Adipocyte (in vitro differentiated cells): ENCODE results near the gene CCL4L2.
"Not testable (repeated sequence)": the region's sequence is repeated elsewhere in the genome, so short reads cannot be mapped to it uniquely, and the experiment has no call there.

Experiments
- DNase-seq: peaks from one replicate; pipeline ENCODE4 v3.0.0-alpha.2; 2015; ENCODE audit warnings: low read depth
- H3K27me3 ChIP-seq: replicated peaks from 2 replicates; pipeline ENCODE4 v1.7.0; 2013; ENCODE audit warnings: mild to moderate bottlenecking, low read length, moderate library complexity; ENCODE audit not compliant: control insufficient read depth, insufficient read depth
- H3K36me3 ChIP-seq: 2 replicates; pipeline ENCODE4 v1.7.0; 2013; ENCODE audit warnings: low read length, mild to moderate bottlenecking, moderate library complexity; ENCODE audit not compliant: control insufficient read depth, insufficient read depth, severe bottlenecking
- H3K4me1 ChIP-seq: 2 replicates; pipeline ENCODE4 v1.7.0; 2013; ENCODE audit warnings: mild to moderate bottlenecking, low read length, moderate library complexity; ENCODE audit not compliant: control insufficient read depth, insufficient read depth
- H3K4me3 ChIP-seq: 2 replicates; pipeline ENCODE4 v1.7.0; 2013; ENCODE audit warnings: mild to moderate bottlenecking, low read length, moderate library complexity
- H3K9ac ChIP-seq: 2 replicates; pipeline ENCODE4 v1.7.0; 2013; ENCODE audit warnings: mild to moderate bottlenecking, low read length, moderate library complexity
- H3K9me3 ChIP-seq: 2 replicates; pipeline ENCODE4 v1.7.0; 2013; ENCODE audit warnings: mild to moderate bottlenecking, low read length, moderate library complexity; ENCODE audit not compliant: control insufficient read depth

The CCL4L2 gene

DNA sequence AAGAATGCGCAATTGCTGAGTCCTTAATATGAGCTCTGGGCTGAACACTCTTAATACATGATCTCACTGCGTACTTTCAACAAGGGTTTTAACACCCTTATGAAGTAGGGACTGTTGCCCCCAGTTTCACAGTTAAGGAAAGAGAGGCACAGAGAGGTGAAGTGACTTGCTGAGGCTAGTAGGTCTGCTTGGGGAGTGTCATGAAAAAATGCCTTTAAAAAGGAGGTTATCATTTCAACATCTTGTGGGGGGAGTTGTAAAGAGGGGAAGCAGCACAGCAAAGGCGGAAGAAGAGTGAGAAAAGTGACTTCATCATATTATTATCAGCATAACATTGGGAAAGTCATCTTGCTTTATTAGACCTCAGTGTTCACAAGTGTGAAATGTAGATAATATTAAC is 2.1 kb downstream of the CCL4L2 start:
- H3K9me3 ChIP-seq = no peaks in the 10 kb centered on the region
- no peaks in the 10 kb centered on the region for H3K4me1 ChIP-seq
- H3K4me3 ChIP-seq = no peak overlapping the region
- no peak overlapping the region for H3K9ac ChIP-seq
- no peaks in the 10 kb centered on the region for H3K36me3 ChIP-seq
- no peaks in the 10 kb centered on the region for H3K27me3 ChIP-seq
- DNase-seq = no peak

DNA sequence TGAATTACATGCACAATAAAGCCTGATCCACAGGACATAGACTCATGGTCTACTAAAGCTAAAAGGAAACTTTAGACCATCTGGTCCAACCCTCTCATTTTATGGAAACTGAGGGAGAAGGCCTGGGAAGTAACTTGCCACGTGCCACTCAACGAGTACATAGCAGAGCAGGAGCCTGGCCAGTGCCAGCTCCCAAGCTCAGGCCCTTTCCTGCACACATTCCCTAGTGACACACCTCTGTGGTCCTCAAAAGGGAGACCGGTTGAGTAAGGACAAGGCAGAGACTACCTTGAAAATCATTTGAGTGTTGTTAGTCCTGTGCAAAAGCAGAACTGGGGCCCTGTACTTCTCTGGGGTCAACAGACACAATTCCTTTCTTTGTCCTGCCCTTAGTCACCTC is 2.8 kb downstream of the CCL4L2 start:
- H3K36me3 ChIP-seq = no peaks in the 10 kb centered on the region
- H3K4me1 ChIP-seq = no peaks in the 10 kb centered on the region
- no peaks in the 10 kb centered on the region for H3K9me3 ChIP-seq
- H3K27me3 ChIP-seq = no peaks in the 10 kb centered on the region
- no peak overlapping the region for H3K9ac ChIP-seq
- H3K4me3 ChIP-seq = no peak overlapping the region
- no peak for DNase-seq

DNA sequence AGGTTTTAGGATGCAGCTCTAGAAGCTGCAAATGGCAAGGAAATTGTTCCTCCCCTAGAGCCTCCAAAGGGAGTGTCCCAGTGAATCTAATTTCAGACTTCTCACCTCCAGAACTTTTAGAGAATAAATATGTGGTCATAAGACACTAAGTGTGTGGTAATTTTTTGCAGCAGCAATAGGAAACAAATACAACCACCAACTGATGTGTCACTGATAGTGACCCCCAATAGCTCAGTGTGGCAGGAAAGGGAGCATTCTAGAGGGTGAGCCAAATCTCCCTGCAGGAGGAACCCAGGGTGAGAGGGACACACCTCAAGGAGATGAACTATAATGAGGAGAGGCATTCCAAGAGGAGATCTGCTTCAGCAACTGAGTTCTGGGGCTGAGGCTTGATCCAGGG is 4.1 kb downstream of the CCL4L2 start:
- no peak overlapping the region for H3K9ac ChIP-seq
- H3K4me1 ChIP-seq = no peaks in the 10 kb centered on the region
- no peaks in the 10 kb centered on the region for H3K9me3 ChIP-seq
- H3K36me3 ChIP-seq = no peaks in the 10 kb centered on the region
- H3K4me3 ChIP-seq = no peak overlapping the region
- H3K27me3 ChIP-seq = no peaks in the 10 kb centered on the region
- no peak for DNase-seq

DNA sequence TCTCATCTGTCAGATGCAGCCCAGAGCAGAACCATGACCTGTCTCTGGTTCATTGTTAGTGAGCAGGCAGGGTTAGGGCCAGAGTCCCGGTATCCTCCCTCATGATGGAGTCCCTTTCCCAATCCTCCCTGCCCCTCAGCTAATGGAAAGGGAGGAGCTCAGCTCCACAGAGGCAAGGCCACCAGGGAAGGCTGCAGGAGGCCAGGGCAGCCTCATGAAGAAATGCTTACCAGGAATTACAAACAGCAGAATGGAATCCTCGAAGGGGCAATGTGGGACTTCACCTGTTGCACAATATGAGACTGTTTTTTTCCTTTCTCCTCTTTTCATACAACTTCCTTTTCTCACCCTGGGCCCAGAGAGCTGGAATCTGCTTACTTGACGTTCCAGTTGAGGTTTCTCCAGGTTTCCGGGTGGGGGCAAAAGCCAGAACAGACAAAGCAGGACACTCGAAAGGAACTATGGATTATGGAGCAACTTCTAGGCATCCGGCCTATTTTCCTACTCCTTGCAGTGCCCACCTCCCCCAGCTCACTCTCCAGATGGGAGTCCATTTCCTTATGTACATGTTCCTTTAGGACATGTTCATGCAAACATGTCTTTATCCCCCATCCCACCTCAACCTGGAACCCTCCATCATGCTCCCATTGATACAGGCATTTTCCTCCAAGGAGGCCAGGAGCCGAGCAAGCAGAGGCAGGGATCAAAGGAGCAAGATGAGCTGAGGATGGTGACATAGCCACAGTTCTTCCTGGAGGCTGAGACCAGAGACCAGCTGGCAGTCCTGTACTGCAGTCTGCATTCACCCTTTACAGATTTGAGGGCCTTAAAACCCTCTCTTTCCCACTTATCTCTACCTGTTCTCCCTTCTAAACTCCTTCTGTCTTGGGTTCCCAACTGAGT is 4.8 kb downstream of the CCL4L2 start:
- H3K36me3 ChIP-seq, H3K4me3 ChIP-seq, H3K9me3 ChIP-seq, H3K9ac ChIP-seq, DNase-seq, H3K4me1 ChIP-seq, H3K27me3 ChIP-seq: not testable (repeated sequence)

DNA sequence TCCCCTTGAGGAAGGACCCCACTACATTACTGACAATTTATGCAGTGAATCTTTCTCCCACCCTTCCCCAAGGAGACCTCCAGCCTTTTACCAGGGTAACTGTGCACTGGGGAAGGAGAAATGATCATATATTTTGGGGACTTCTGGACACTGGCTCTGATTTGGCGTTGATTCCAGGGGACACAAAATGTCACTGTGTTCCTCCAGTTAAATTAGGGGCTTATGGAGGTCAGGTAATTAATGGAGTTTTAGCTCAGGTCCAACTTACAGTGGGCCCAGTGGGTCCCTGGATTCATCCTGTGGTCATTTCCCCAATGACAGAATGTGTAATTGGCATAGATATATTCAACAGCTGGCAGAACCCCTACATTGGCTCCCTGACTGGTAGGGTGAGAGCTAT is 8.7 kb downstream of the CCL4L2 start:
- DNase-seq, H3K4me1 ChIP-seq, H3K36me3 ChIP-seq, H3K9me3 ChIP-seq, H3K9ac ChIP-seq, H3K27me3 ChIP-seq, H3K4me3 ChIP-seq: not testable (repeated sequence)

DNA sequence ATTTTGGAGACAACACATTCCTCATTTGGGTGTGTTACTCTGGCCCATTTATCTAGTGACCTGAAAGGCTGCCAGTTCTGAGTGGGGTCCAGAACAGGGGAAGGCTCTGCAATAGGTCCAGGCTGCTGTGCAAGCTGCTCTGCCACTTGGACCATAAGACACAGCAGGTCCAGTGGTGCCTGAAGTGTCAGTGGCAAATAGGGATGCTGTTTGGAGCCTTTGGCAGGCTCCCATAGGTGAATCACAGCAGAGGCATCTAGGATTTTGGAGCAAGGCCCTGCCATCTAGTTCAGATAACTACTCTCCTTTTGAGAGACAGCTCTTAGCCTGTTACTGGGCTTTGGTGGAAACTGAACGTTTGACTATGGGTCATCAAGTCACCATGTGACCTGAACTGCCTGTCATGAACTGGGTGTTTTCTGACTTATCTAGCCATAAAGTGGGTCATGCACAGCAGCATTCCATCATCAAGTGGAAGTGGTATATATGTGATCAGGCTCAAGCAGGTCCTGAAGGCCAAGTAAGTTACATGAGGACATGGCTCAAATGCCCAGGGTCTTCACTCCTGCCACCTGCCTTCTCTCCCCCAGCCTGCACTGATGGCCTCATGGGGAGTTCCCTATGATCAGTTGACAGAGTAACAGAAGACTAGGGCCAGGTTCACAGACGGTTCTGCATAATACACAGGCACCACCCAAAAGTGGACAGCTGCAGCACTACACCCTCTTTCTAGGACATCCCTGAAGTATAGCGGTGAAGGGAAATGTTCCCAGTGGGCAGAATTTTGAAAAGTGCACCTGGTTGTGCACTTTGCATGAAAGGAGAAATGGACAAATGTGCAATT is 10.1 kb downstream of the CCL4L2 start:
- H3K27me3 ChIP-seq, H3K9ac ChIP-seq, H3K9me3 ChIP-seq, DNase-seq, H3K36me3 ChIP-seq, H3K4me3 ChIP-seq, H3K4me1 ChIP-seq: not testable (repeated sequence)

DNA sequence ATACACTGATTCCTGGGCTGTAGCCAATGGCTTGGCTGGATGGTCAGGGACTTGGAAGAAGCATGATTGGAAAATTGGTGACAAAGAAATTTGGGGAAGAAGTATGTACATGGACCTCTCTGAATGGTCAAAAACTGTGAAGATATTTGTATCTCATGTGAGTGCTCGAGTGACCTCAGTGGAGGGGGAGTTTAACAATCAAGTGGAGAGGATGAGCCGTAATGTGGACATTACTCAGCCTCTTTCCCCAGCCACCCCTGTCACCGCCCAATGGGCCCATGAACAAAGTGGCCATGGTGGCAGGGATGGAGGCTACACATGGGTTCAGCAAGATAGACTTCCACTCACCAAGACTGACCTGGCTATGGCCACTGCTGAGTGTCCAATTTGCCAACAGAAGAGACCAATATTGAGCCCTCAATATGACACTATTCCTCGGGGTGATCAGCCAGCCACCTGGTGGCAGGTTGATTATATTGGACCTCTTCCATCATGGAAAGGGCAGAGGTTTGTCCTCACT is 10.8 kb downstream of the CCL4L2 start:
- not testable (repeated sequence) for DNase-seq, H3K4me1 ChIP-seq

DNA sequence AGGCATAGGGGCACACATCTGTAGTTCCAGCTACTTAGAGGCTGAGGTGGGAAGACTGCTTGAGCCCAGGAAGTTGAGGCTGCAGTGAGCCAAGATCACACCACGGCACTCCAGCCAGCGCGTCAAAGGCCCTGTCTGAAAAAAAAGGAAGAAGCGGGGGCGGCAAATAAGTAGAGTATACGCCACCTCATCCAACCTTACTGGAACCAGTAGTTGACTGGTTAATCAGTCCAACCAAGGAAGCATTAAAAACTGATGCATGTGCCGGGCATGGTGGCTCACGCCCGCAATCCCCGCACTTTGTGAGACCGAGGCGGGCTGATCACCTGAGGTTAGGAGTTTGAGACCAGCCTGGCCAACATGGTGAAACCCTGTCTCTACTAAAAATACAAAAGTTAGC is 12.1 kb downstream of the CCL4L2 start:
- H3K4me3 ChIP-seq, H3K9ac ChIP-seq, DNase-seq, H3K9me3 ChIP-seq, H3K27me3 ChIP-seq, H3K4me1 ChIP-seq, H3K36me3 ChIP-seq: not testable (repeated sequence)

More for the DNA sequence above, 10.8 kb downstream of the CCL4L2 start:
- not testable (repeated sequence) for H3K4me3 ChIP-seq, H3K27me3 ChIP-seq, H3K9ac ChIP-seq, H3K36me3 ChIP-seq, H3K9me3 ChIP-seq

DNA sequence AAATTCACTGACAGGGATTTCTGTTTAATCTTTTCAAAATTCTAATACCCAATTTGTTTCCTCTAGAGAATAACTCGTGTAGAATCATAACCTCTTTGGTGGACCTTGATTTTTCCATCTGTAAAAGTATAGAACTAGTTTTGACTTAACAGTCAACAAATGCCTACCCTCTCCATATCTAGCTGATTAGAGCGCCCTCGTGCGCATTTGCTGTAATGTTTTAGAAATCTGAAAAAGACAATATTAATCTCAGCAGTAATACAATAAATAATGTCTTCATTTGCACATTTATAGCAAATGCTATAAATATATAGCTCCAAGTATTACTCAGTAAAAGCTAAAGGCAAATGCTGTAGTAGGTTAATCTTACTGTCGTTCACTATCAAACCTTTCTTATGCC is 18.8 kb downstream of the CCL4L2 start:
- not testable (repeated sequence) for H3K9ac ChIP-seq, H3K4me1 ChIP-seq, H3K9me3 ChIP-seq, H3K36me3 ChIP-seq, H3K27me3 ChIP-seq, H3K4me3 ChIP-seq, DNase-seq

DNA sequence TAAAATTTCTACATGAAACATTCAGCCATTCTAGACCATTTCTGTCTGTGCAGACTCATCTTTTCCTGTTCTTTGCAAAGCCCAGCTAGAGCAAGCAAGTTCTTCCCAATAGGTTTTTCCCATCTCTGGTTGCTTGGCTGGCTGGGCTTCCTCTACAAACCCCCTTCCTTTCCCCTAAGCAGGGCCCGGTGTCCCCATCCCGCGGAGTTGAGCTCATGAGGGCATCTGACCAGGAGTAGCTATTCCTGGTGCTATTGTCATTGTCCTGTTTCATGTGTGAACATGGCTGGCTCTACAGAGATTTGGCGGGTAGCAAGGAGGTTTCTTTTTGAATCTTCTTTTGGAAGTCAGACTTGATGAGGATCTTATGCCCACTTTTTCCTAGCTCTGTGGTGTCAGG is 31.2 kb downstream of the CCL4L2 start:
- H3K4me3 ChIP-seq, H3K27me3 ChIP-seq, H3K4me1 ChIP-seq, DNase-seq, H3K9me3 ChIP-seq, H3K9ac ChIP-seq, H3K36me3 ChIP-seq: not testable (repeated sequence)
